Measurements from ENCODE around the gene SYT1. TPM values are rescaled to one million over a fixed set of nuclear protein-coding genes. Genes with fewer than 3 reads are reported as not detected.

The SYT1 gene
- total and polyA plus RNA-seq, 2 donors (not counting 1 experiment from before 2014, with no cell fraction given): 0.90 to 2.1 TPM

DNA sequence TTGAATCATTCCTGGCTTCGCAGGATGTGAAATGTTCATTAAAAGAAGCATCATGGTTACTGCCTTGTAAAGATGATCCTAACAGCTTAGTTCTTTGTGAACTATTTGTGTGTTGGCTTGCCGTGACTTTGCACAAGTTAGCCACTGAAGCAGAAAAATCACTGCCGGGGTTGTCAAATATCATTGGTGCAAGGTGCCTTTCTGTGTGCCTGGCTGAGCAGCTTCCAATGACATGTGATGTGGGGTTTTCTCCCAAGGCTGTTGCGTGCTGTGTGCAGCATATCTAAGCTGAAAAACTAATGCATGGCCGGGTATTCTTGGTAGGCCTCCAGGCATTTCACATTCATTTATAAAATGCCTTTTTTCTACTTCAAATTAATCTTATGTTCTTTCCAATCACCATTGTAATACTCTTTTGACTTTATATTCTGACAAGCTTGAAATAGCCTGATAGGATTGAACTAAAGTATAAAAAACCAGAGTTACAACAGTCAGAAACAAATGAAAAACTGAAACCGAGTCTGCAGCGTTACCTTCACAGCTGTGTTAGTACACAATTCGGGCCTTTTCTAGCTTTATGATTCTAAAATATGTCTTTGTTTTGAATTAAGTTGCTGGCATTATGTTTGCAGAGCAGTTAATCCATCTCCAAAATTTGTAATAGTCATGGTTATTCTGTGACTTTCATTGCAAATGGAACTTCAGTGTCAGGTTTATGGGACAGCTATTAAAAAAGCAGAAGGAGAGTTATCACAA is 222.1 kb downstream of the SYT1 start:
- H3K9ac ChIP-seq (ENCODE audit: insufficient read depth, low read length): no peak overlapping the region
- H3K27ac ChIP-seq (ENCODE audit: insufficient read depth, low read length): no peak overlapping the region
- H4K20me1 ChIP-seq (ENCODE audit: control insufficient read depth, extremely low read depth, insufficient read depth, low read length): no peaks in the 10 kb centered on the region
- H3K4me2 ChIP-seq (ENCODE audit: extremely low read depth, insufficient read depth, low read length): no peak overlapping the region
- H3K4me1 ChIP-seq (ENCODE audit: control insufficient read depth, extremely low read depth, insufficient read depth, low read length): no peaks in the 10 kb centered on the region
- DNase-seq (ENCODE audit: low read depth in 2 of 2): no peak
- H3K79me2 ChIP-seq (ENCODE audit: control insufficient read depth, insufficient read depth, low read length): no peaks in the 10 kb centered on the region
- H3K9me3 ChIP-seq (ENCODE audit: control insufficient read depth, insufficient read depth, low read depth, low read length): no peaks in the 10 kb centered on the region
- H3K36me3 ChIP-seq (ENCODE audit: control insufficient read depth, insufficient read depth, low read length): no peaks in the 10 kb centered on the region
- TF ChIP-seq, protein P1, sequence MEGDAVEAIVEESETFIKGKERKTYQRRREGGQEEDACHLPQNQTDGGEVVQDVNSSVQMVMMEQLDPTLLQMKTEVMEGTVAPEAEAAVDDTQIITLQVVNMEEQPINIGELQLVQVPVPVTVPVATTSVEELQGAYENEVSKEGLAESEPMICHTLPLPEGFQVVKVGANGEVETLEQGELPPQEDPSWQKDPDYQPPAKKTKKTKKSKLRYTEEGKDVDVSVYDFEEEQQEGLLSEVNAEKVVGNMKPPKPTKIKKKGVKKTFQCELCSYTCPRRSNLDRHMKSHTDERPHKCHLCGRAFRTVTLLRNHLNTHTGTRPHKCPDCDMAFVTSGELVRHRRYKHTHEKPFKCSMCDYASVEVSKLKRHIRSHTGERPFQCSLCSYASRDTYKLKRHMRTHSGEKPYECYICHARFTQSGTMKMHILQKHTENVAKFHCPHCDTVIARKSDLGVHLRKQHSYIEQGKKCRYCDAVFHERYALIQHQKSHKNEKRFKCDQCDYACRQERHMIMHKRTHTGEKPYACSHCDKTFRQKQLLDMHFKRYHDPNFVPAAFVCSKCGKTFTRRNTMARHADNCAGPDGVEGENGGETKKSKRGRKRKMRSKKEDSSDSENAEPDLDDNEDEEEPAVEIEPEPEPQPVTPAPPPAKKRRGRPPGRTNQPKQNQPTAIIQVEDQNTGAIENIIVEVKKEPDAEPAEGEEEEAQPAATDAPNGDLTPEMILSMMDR (conservative IDR thresholded peaks at IDR 0.05 in 1 of 2, IDR thresholded peaks at IDR 0.05 in 1 of 2; ENCODE audit: low read depth in 1 of 2, low read length in 2 of 2): no peak
- TF ChIP-seq EZH2 (IDR thresholded peaks at IDR 0.05; ENCODE audit: low read length, missing control alignments): no peak
- H3K27me3 ChIP-seq (ENCODE audit: control insufficient read depth, insufficient read depth, low read length): no peaks in the 10 kb centered on the region
- no peak overlapping the region for H2AFZ ChIP-seq (ENCODE audit: low read length)
- no peak overlapping the region for H3K4me3 ChIP-seq (replicated peaks in 1 of 4; ENCODE audit: control extremely low read depth in 1 of 4, insufficient read depth in 1 of 4, low read depth in 3 of 4, low read length in 4 of 4)

DNA sequence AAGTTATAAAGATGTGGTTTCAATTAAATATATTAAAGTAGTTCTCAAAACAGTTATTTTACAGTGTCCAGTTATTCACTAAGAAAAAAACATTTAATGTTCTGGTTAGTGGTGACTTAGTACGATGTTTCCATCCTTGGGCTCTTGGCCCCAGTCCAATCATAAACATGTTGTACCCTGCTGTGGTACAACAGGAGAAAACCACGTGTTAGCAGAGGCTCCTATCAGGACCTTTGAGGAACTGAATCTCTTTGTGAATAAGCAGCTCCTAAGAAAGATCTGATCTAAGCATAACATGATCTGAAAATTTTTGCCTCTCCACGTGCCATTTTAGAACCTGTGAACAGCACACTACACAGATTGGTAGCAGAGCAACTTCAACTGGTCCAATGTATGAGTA is 234.0 kb downstream of the SYT1 start:
- no peaks in the 10 kb centered on the region for H3K36me3 ChIP-seq (ENCODE audit: control insufficient read depth, insufficient read depth, low read length)
- H3K4me3 ChIP-seq (replicated peaks in 1 of 4; ENCODE audit: control extremely low read depth in 1 of 4, insufficient read depth in 1 of 4, low read depth in 3 of 4, low read length in 4 of 4): no peak overlapping the region
- H3K9me3 ChIP-seq (ENCODE audit: control insufficient read depth, insufficient read depth, low read depth, low read length): no peaks in the 10 kb centered on the region
- no peak overlapping the region for H3K9ac ChIP-seq (ENCODE audit: insufficient read depth, low read length)
- H3K4me2 ChIP-seq (ENCODE audit: extremely low read depth, insufficient read depth, low read length): no peak overlapping the region
- no peaks in the 10 kb centered on the region for H3K4me1 ChIP-seq (ENCODE audit: control insufficient read depth, extremely low read depth, insufficient read depth, low read length)
- peak in 1 of 2 donors; percentile 19 for DNase-seq (ENCODE audit: low read depth in 2 of 2)
- no peak overlapping the region for H3K27ac ChIP-seq (ENCODE audit: insufficient read depth, low read length)
- H2AFZ ChIP-seq (ENCODE audit: low read length): no peak overlapping the region
- no peaks in the 10 kb centered on the region for H3K27me3 ChIP-seq (ENCODE audit: control insufficient read depth, insufficient read depth, low read length)
- no peaks in the 10 kb centered on the region for H3K79me2 ChIP-seq (ENCODE audit: control insufficient read depth, insufficient read depth, low read length)
- TF ChIP-seq, protein P1 (conservative IDR thresholded peaks at IDR 0.05 in 1 of 2, IDR thresholded peaks at IDR 0.05 in 1 of 2; ENCODE audit: low read depth in 1 of 2, low read length in 2 of 2): no peak
- TF ChIP-seq EZH2 (IDR thresholded peaks at IDR 0.05; ENCODE audit: low read length, missing control alignments): no peak
- no peaks in the 10 kb centered on the region for H4K20me1 ChIP-seq (ENCODE audit: control insufficient read depth, extremely low read depth, insufficient read depth, low read length)

DNA sequence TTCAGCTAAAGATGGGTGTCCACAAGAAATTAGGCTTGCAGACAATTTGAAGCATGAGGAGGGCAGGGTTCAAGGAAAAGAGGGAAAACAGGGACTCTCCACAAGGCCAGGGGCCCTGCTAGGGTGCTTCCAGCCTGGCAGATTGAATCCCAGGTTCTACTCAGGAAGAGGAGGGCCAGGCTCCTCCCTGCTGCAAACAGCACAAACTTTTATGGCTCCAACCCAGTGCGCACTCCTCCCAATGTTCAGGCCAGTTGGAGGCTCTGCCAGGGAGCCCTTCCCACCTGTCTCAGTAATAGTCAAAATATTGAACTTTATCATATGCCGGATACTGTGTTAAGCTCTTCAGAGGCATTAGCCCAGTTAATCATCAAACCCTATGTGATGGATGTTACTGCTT is 244.4 kb downstream of the SYT1 start:
- DNase-seq (ENCODE audit: low read depth in 2 of 2): no peak
- TF ChIP-seq EZH2 (IDR thresholded peaks at IDR 0.05; ENCODE audit: low read length, missing control alignments): no peak
- TF ChIP-seq, protein P1 (conservative IDR thresholded peaks at IDR 0.05 in 1 of 2, IDR thresholded peaks at IDR 0.05 in 1 of 2; ENCODE audit: low read depth in 1 of 2, low read length in 2 of 2): no peak
- no peaks in the 10 kb centered on the region for H3K9me3 ChIP-seq (ENCODE audit: control insufficient read depth, insufficient read depth, low read depth, low read length)
- no peak overlapping the region for H3K4me2 ChIP-seq (ENCODE audit: extremely low read depth, insufficient read depth, low read length)
- no peak overlapping the region for H3K27ac ChIP-seq (ENCODE audit: insufficient read depth, low read length)
- H4K20me1 ChIP-seq (ENCODE audit: control insufficient read depth, extremely low read depth, insufficient read depth, low read length): no peaks in the 10 kb centered on the region
- H3K4me3 ChIP-seq (replicated peaks in 1 of 4; ENCODE audit: control extremely low read depth in 1 of 4, insufficient read depth in 1 of 4, low read depth in 3 of 4, low read length in 4 of 4): no peak overlapping the region
- no peak overlapping the region for H3K9ac ChIP-seq (ENCODE audit: insufficient read depth, low read length)
- no peak overlapping the region for H2AFZ ChIP-seq (ENCODE audit: low read length)
- no peaks in the 10 kb centered on the region for H3K79me2 ChIP-seq (ENCODE audit: control insufficient read depth, insufficient read depth, low read length)
- H3K4me1 ChIP-seq (ENCODE audit: control insufficient read depth, extremely low read depth, insufficient read depth, low read length): no peaks in the 10 kb centered on the region
- H3K36me3 ChIP-seq (ENCODE audit: control insufficient read depth, insufficient read depth, low read length): no peaks in the 10 kb centered on the region
- no peaks in the 10 kb centered on the region for H3K27me3 ChIP-seq (ENCODE audit: control insufficient read depth, insufficient read depth, low read length)
